HCT116 (cell line): Measurements from ENCODE around the gene GSN. TPM values are rescaled to one million over a fixed set of nuclear protein-coding genes. Genes with fewer than 3 reads are reported as not detected.

ENCODE experiments used
- ATAC-seq: fragments of 200-7000 bp; cut with Tn5 transposase; 2 replicates; pipeline ENCODE4 v1.9.1; 2020; ENCODE audit warnings: mild to moderate bottlenecking, moderate library complexity
- BruUV-seq: library from RNA; stranded (reverse); fragments of 400-500 nt; replicated peaks from 2 replicates; lab custom pipeline; 2021; lab: Mats Ljungman, UMichigan
- CTCF ChIA-PET: fragments of 300-600 bp; sonication (Branson Sonifier 250); formaldehyde crosslinking; loops from one replicate; lab custom pipeline; 2021; ENCODE audit warnings: antibody characterized with exemption; lab: Charles Lee
- POLR2A ChIA-PET: fragments of 300-600, 350-600 bp; sonication (Branson Sonifier 250); formaldehyde crosslinking; loops from one replicate; lab custom pipeline; 2021; ENCODE audit warnings: antibody characterized with exemption; lab: Charles Lee
- RAD21 ChIA-PET, 2 experiments: fragments of 300-600 bp; sonication (Branson Sonifier 250); formaldehyde crosslinking; loops; one replicate each; lab custom pipeline; 2023; ENCODE audit warnings: low total read pairs in 2 of 2; ENCODE audit not compliant: uncharacterized antibody in 2 of 2, unreplicated experiment in 2 of 2, low non-redundant PET in 1 of 2; lab: Charles Lee
- DNase-seq: peaks from one replicate; pipeline ENCODE4 v3.0.0-alpha.2; 2010; ENCODE audit warnings: low read depth, low spot score
- H2AFZ ChIP-seq: fragments of 200-600 bp; shearing (Covaris generic), sonication (generic); 2 replicates; pipeline ENCODE4 v1.6.1; 2017; ENCODE audit warnings: low read depth, mixed run types, mixed read lengths, antibody characterized with exemption, low read length; ENCODE audit not compliant: poor library complexity, severe bottlenecking
- H3K27ac ChIP-seq: 2 replicates; pipeline ENCODE4 v1.5.1; 2012; ENCODE audit warnings: low read depth, low read length
- H3K27me3 ChIP-seq: fragments of 200-600 bp; sonication (generic); 2 replicates; pipeline ENCODE4 v1.6.1; 2016; ENCODE audit warnings: mixed run types, low read length, mixed read lengths; ENCODE audit not compliant: insufficient read depth
- H3K36me3 ChIP-seq, 2 experiments: fragments of 200-500 bp in 1 of 2; fragments of 200-600 bp in 1 of 2; sonication (Bioruptor generic) in 1 of 2; sonication (generic) in 1 of 2; 2 replicates each; pipeline versions ENCODE4 v1.5.1 to v1.6.1; 2014 to 2016; ENCODE audit warnings: low read length in 2 of 2, inconsistent platforms in 1 of 2, mixed read lengths in 1 of 2, mixed run types in 1 of 2; ENCODE audit not compliant: insufficient read depth in 2 of 2, control insufficient read depth in 1 of 2
- H3K4me1 ChIP-seq, 2 experiments: fragments of 200-600 bp in 1 of 2; sonication (generic) in 1 of 2; 2 replicates each; pipeline versions ENCODE4 v1.5.1 to v1.6.1; 2012 to 2017; ENCODE audit warnings: low read length in 2 of 2, inconsistent platforms in 1 of 2, mild to moderate bottlenecking in 1 of 2, mixed read lengths in 1 of 2, mixed run types in 1 of 2, moderate library complexity in 1 of 2; ENCODE audit not compliant: insufficient read depth in 2 of 2, control insufficient read depth in 1 of 2
- H3K4me2 ChIP-seq: fragments of 200-600 bp; sonication (generic); 2 replicates; pipeline ENCODE4 v1.6.1; 2017; ENCODE audit warnings: mixed run types, low read length, mixed read lengths
- H3K4me3 ChIP-seq, 2 experiments: fragments of 200-600 bp in 1 of 2; sonication (generic) in 1 of 2; replicated peaks in 1 of 2; 2 replicates each; pipeline ENCODE4 v1.5.1; 2011 to 2016; ENCODE audit warnings: low read length in 2 of 2, control low read depth in 1 of 2, low read depth in 1 of 2, mild to moderate bottlenecking in 1 of 2, mixed read lengths in 1 of 2, mixed run types in 1 of 2
- H3K79me2 ChIP-seq: fragments of 200-600 bp; sonication (generic); 2 replicates; pipeline ENCODE4 v1.6.1; 2017; ENCODE audit warnings: mild to moderate bottlenecking, mixed run types, low read length, moderate library complexity, mixed read lengths; ENCODE audit not compliant: insufficient read depth
- H3K9ac ChIP-seq: fragments of 200-600 bp; sonication (generic); 2 replicates; pipeline ENCODE4 v1.6.1; 2016; ENCODE audit warnings: low read length, mixed read lengths
- H3K9me2 ChIP-seq: fragments of 200-600 bp; sonication (generic), shearing (Covaris generic); 2 replicates; pipeline ENCODE4 v1.6.1; 2017; ENCODE audit warnings: mixed run types, mild to moderate bottlenecking, moderate library complexity; ENCODE audit not compliant: insufficient read depth
- H3K9me3 ChIP-seq, 2 experiments: fragments of 200-500 bp in 1 of 2; fragments of 200-600 bp in 1 of 2; sonication (Bioruptor generic) in 1 of 2; sonication (generic) in 1 of 2; 2 replicates each; pipeline ENCODE4 v1.6.1; 2014 to 2017; ENCODE audit warnings: low read length in 2 of 2, mixed read lengths in 2 of 2, inconsistent platforms in 1 of 2, low read depth in 1 of 2, mild to moderate bottlenecking in 1 of 2, mixed run types in 1 of 2, moderate library complexity in 1 of 2; ENCODE audit not compliant: control insufficient read depth in 1 of 2, insufficient read depth in 1 of 2
- H4K20me1 ChIP-seq: fragments of 200-600 bp; sonication (generic), shearing (Covaris generic); 2 replicates; pipeline ENCODE4 v1.6.1; 2017; ENCODE audit warnings: mixed run types, mild to moderate bottlenecking, moderate library complexity; ENCODE audit not compliant: insufficient read depth
- ATF3 ChIP-seq: IDR thresholded peaks from 2 replicates; pipeline ENCODE4 v1.6.1; 2012
- CBX3 ChIP-seq: IDR thresholded peaks from 2 replicates; pipeline ENCODE4 v1.6.1; 2012; ENCODE audit warnings: low read depth
- CTCF ChIP-seq, 3 experiments: fragments of 200-600 bp in 1 of 3; sonication (generic) in 1 of 3; IDR thresholded peaks in 2 of 3; conservative IDR thresholded peaks in 1 of 3; 2 replicates each; pipeline ENCODE4 v1.5.1; 2012 to 2017; ENCODE audit warnings: low read depth in 2 of 3, low read length in 2 of 3, antibody characterized with exemption in 1 of 3, borderline replicate concordance in 1 of 3, control low read depth in 1 of 3, mild to moderate bottlenecking in 1 of 3, mixed read lengths in 1 of 3, mixed run types in 1 of 3, moderate library complexity in 1 of 3; ENCODE audit not compliant: insufficient read depth in 1 of 3
- EGR1 ChIP-seq: IDR thresholded peaks from 2 replicates; pipeline ENCODE4 v1.6.1; 2012; ENCODE audit warnings: low read depth
- FOSL1 ChIP-seq: IDR thresholded peaks from 2 replicates; pipeline ENCODE4 v1.6.1; 2012; ENCODE audit warnings: low read depth
- POLR2A ChIP-seq: IDR thresholded peaks from 2 replicates; pipeline ENCODE4 v1.7.0; 2011; ENCODE audit warnings: borderline replicate concordance; ENCODE audit not compliant: insufficient read depth, insufficient read length; ENCODE audit errors: extremely low read depth
- POLR2AphosphoS5 ChIP-seq: IDR thresholded peaks from 2 replicates; pipeline ENCODE4 v1.6.1; 2011; ENCODE audit warnings: mild to moderate bottlenecking, low read depth, low read length, moderate library complexity
- REST ChIP-seq: IDR thresholded peaks from 2 replicates; pipeline ENCODE4 v1.6.1; 2012; ENCODE audit warnings: low read depth
- SIN3A ChIP-seq: IDR thresholded peaks from 2 replicates; pipeline ENCODE4 v1.6.1; 2012; ENCODE audit warnings: low read depth
- SP1 ChIP-seq: IDR thresholded peaks from 2 replicates; pipeline ENCODE4 v1.6.1; 2012; ENCODE audit warnings: low read depth
- SRF ChIP-seq: IDR thresholded peaks from 2 replicates; pipeline ENCODE4 v1.6.1; 2012; ENCODE audit warnings: low read depth
- ZFX ChIP-seq: fragments of 450-650 bp; IDR thresholded peaks from 2 replicates; pipeline ENCODE4 v1.6.1; 2017
- ZNF274 ChIP-seq: fragments of 200-500 bp; sonication (Bioruptor generic); IDR thresholded peaks from 2 replicates; pipeline ENCODE4 v1.6.1; 2014; ENCODE audit warnings: mild to moderate bottlenecking, low read depth, low read length, inconsistent platforms
- intact Hi-C: fragments of 100-400 bp; cut with micrococcal nuclease; formaldehyde crosslinking; loops from 2 replicates; pipeline ENCODE4 v1.10.0; 2022
- total RNA-seq: library from RNA; stranded (reverse); gene quantifications from one replicate; pipeline ENCODE4 v1.2.1, GENCODE V29; 2021; ENCODE audit not compliant: unreplicated experiment

Gene GSN
- total RNA-seq, 1 experiment from 2014 or later, result 71.3 TPM

- no peak for TF ChIP-seq CTCF (IDR thresholded peaks at IDR 0.05 in 2 of 3, conservative IDR thresholded peaks at IDR 0.05 in 1 of 3; ENCODE audit: borderline replicate concordance in 1 of 3, insufficient read depth in 1 of 3, low read depth in 2 of 3, low read length in 2 of 3)
- no peak for TF ChIP-seq FOSL1
- TF ChIP-seq ATF3, result no peak
- TF ChIP-seq POLR2A, result no peak
- no peak for TF ChIP-seq SRF
- no peak for TF ChIP-seq SIN3A
- no peak for TF ChIP-seq ZNF274
- no peak for TF ChIP-seq POLR2AphosphoS5
- no peak for TF ChIP-seq EGR1
- no peak for TF ChIP-seq CBX3
- TF ChIP-seq, all 23 proteins: peak for 0
These were observed 27.4 kb upstream of the GSN start (continued) for GRCh38 chr9:121240472-121241135.

GRCh38 chr9:121242219-121242958 is 25.6 kb upstream of the GSN start:
- no peaks in the 10 kb centered on the region; a peak in 1 of 4 replicates for H3K9me3 ChIP-seq
- POLR2A ChIA-PET, result no interaction called here
- H3K4me1 ChIP-seq, result no peaks in the 10 kb centered on the region
- H3K79me2 ChIP-seq, result no peaks in the 10 kb centered on the region
- H3K9me2 ChIP-seq, result no peaks in the 10 kb centered on the region
- H3K4me2 ChIP-seq, result no peak overlapping the region
- no peaks in the 10 kb centered on the region for H3K27me3 ChIP-seq
- BruUV-seq, result no TSS peak
- no peak overlapping the region for H3K27ac ChIP-seq
- H2AFZ ChIP-seq, result no peak overlapping the region
- no peaks in the 10 kb centered on the region for H4K20me1 ChIP-seq
- TF ChIP-seq CBX3 (no peak), POLR2A (no peak), CTCF (IDR thresholded peaks at IDR 0.05 in 2 of 3, conservative IDR thresholded peaks at IDR 0.05 in 1 of 3; ENCODE audit: borderline replicate concordance in 1 of 3, insufficient read depth in 1 of 3, low read depth in 2 of 3, low read length in 2 of 3) (no peak), SIN3A (no peak), ZNF274 (no peak), SP1 (no peak), REST (no peak), SRF (no peak), POLR2AphosphoS5 (no peak), FOSL1 (no peak), ZFX (no peak)
- H3K36me3 ChIP-seq, result no peaks in the 10 kb centered on the region
- no peak for DNase-seq
- no peak for ATAC-seq
- CTCF ChIA-PET, result no interaction called here
- H3K4me3 ChIP-seq, result no peak overlapping the region
- no peak overlapping the region for H3K9ac ChIP-seq
- RAD21 ChIA-PET, result no interaction called here
- intact Hi-C loops, result no loop called here
